Left lung (tissue), 10 donors: ENCODE results near the gene MOB3B. TPM values are rescaled to one million over a fixed set of nuclear protein-coding genes. Genes with fewer than 3 reads are reported as not detected.
A peak's percentile ranks its signal among the peaks of the same experiment; 100 is the strongest.

Experiments
- ATAC-seq: fragments of 200-7000 bp; cut with Tn5 transposase; one replicate; pipeline ENCODE4 v1.9.1; 2020; ENCODE audit warnings: moderate library complexity
- DNase-seq, 4 donors: peaks; one replicate each; pipeline ENCODE4 v3.0.0-alpha.2; 2013 to 2020
- H3K27ac ChIP-seq, 2 donors: fragments of 200-600 bp; sonication (generic) in 1 of 2; one replicate each; pipeline versions ENCODE4 v1.5.0 to v1.8.0; 2020 to 2021
- H3K27me3 ChIP-seq, 2 donors: fragments of 200-600 bp; sonication (generic) in 1 of 2; one replicate each; pipeline versions ENCODE4 v1.5.0 to v1.8.0; 2020 to 2021
- H3K36me3 ChIP-seq, 2 donors: fragments of 200-600 bp; sonication (generic) in 1 of 2; one replicate each; pipeline versions ENCODE4 v1.5.0 to v1.8.0; 2020 to 2021
- H3K4me1 ChIP-seq, 2 donors: fragments of 200-600 bp; one replicate each; pipeline ENCODE4 v1.8.0; 2021
- H3K4me3 ChIP-seq, 2 donors: fragments of 200-600 bp; sonication (generic) in 1 of 2; one replicate each; pipeline versions ENCODE4 v1.5.0 to v1.8.0; 2020 to 2021; ENCODE audit warnings: mild to moderate bottlenecking in 1 of 2
- H3K9me3 ChIP-seq, 2 donors: fragments of 200-600 bp; sonication (generic) in 1 of 2; one replicate each; pipeline versions ENCODE4 v1.5.0 to v1.8.0; 2020 to 2021
- intact Hi-C, 2 donors: fragments of 100-400 bp; cut with DNase I; formaldehyde crosslinking; loops; one replicate each; pipeline versions ENCODE4 v1.11.2 to v1.14.2; 2022
- polyA plus RNA-seq, 6 donors: library from polyadenylated mRNA; unstranded; fragments of 120-200 nt; gene quantifications; one replicate each; pipeline ENCODE4 v1.2.1, GENCODE V29; 2013; ENCODE audit not compliant: insufficient read length in 6 of 6
- total RNA-seq, 2 donors: library from RNA; stranded (reverse); fragmentation: NEBNext Ultra II Directional; extraction: Animal tissue kit (Norgen Biotek cat#: 25700); gene quantifications; one replicate each; pipeline ENCODE4 v1.2.1, GENCODE V29; 2021
- TF ChIP-seq, protein P1 (sequence below), 2 donors: fragments of 200-600 bp; sonication (generic) in 1 of 2; IDR thresholded peaks; one replicate each; pipeline versions ENCODE4 v1.5.0 to v1.8.0; 2021; ENCODE audit warnings: antibody characterized with exemption in 2 of 2
- donor health status: DM: no; HTN: yes; CAD: no.
- donor health status: DM: no; HTN: no; CAD: no.

MOB3B gene
- total and polyA plus RNA-seq, 8 donors = 7.2 to 18.3 (median 15.8) TPM

DNA sequence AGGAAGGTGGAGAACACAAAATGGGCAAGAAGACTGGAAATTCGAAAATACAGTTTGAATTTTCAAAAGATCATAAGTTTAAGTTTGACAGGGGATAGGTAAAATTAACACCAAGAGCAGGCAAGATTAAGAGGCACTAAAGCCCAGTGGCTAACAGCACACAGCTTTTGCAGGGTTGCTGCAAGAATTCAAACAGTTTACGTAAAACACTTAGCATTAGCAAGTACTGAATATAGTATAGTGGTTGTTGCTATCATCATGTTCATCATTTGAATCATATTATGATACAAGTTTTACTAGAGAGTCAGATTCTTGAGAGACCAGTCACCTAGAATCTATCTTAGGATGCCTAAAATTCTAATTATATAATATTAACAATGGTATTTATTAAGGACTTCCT lies 66.8 kb downstream of the MOB3B start:
- no peaks in the 10 kb centered on the region for H3K9me3 ChIP-seq
- H3K4me3 ChIP-seq = no peak overlapping the region
- H3K27ac ChIP-seq = no peak overlapping the region
- H3K27me3 ChIP-seq = no peaks in the 10 kb centered on the region
- TF ChIP-seq, protein P1, sequence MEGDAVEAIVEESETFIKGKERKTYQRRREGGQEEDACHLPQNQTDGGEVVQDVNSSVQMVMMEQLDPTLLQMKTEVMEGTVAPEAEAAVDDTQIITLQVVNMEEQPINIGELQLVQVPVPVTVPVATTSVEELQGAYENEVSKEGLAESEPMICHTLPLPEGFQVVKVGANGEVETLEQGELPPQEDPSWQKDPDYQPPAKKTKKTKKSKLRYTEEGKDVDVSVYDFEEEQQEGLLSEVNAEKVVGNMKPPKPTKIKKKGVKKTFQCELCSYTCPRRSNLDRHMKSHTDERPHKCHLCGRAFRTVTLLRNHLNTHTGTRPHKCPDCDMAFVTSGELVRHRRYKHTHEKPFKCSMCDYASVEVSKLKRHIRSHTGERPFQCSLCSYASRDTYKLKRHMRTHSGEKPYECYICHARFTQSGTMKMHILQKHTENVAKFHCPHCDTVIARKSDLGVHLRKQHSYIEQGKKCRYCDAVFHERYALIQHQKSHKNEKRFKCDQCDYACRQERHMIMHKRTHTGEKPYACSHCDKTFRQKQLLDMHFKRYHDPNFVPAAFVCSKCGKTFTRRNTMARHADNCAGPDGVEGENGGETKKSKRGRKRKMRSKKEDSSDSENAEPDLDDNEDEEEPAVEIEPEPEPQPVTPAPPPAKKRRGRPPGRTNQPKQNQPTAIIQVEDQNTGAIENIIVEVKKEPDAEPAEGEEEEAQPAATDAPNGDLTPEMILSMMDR (IDR thresholded peaks at IDR 0.05) = no peak
- peaks cover 5 to 14% of the 10 kb centered on the region in 2 donors for H3K4me1 ChIP-seq
- intact Hi-C loops = no loop called here
- no peaks in the 10 kb centered on the region for H3K36me3 ChIP-seq
- DNase-seq (no peak), ATAC-seq (no peak)

DNA sequence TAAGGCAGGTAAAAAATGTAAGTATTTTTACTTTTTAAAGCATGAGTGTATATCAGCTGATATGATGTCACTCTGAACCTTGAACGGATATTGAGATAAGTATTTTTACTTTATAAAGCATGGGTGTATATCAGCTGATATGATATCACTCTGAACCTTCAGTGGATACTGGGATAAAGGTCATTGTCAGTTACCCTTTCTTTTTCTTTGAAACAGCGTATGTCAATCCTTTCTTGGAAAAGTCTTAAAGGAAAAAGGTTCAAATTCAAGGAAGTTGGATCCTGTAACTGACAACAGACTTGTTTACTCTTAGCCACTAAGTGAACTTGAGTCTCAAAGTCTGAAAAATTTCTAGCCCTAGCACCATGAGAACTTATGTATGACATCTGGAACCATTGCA lies 67.2 kb downstream of the MOB3B start:
- no peaks in the 10 kb centered on the region for H3K9me3 ChIP-seq
- H3K36me3 ChIP-seq = no peaks in the 10 kb centered on the region
- peaks cover 5 to 14% of the 10 kb centered on the region in 2 donors for H3K4me1 ChIP-seq
- intact Hi-C loops = no loop called here
- H3K27ac ChIP-seq = no peak overlapping the region
- no peak for ATAC-seq
- TF ChIP-seq, protein P1 (IDR thresholded peaks at IDR 0.05) = no peak
- H3K4me3 ChIP-seq = no peak overlapping the region
- no peak for DNase-seq
- no peaks in the 10 kb centered on the region for H3K27me3 ChIP-seq

DNA sequence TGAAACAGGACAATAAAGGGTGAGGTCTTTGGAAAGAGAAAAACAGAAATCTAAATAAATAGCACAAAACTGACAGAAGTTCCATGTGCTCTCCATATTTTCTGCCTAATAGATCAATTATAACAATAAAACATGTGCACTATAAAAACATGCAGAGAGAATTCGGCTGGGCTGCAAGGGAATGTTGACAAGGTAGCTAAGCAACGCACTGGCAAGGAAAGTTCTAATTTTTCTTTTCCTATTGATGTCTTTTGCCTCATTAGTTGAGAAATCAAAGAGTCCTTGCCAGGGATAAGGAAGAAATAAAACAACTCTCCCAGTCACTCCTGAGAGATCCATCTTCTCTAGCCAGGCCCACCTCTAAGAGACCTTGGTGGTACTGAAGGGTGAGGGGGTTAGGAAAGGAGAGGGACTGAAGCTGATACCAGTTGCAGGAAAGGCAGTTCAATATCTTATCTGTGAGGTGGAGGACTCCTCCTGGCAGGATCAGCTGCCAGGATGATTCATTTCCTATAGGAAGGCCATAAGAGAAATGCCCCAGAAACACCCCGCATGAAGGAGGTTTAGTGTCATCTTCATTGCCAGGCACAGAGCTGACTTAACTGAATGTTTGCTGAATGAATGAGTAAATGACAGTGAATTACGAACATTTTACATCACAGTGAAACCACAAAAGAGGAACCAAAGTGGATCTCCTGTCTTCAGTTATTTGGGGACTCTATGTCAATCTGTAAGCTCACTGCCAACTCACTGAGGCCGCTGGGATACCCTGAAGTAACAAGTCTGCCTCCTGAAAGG lies 69.2 kb downstream of the MOB3B start:
- H3K4me1 ChIP-seq = peaks cover 5 to 14% of the 10 kb centered on the region in 2 donors
- no peak overlapping the region for H3K4me3 ChIP-seq
- ATAC-seq (peak; percentile 75), DNase-seq (peak in 2 of 4 donors; percentile 71 to 76)
- H3K27me3 ChIP-seq = no peaks in the 10 kb centered on the region
- TF ChIP-seq, protein P1 (IDR thresholded peaks at IDR 0.05) = no peak
- H3K9me3 ChIP-seq = no peaks in the 10 kb centered on the region
- peak overlapping the region; percentile 39 to 40 for H3K27ac ChIP-seq
- H3K36me3 ChIP-seq = no peaks in the 10 kb centered on the region
- intact Hi-C loops = no loop called here

DNA sequence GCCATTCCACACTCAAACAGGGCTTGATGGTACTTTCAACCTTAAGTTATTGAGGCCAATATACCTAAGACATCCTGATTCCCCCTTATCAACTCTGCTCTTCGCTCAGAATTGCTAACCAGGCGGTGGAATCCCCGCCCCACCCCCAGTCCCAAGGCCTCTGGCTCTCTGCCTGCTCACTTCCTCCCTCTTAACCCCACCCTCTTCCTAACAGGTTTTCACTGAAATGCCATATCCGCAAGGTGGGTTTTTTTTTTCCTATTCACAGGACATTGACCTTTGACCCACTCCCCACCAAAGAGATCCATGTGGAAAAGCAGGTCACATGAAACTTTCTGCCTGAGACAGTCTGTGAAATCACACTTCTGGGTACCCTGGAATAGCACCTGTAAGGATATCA lies 72.2 kb downstream of the MOB3B start:
- intact Hi-C loops = no loop called here
- H3K36me3 ChIP-seq = no peaks in the 10 kb centered on the region
- H3K9me3 ChIP-seq = no peaks in the 10 kb centered on the region
- no peak overlapping the region for H3K27ac ChIP-seq
- no peak for DNase-seq
- H3K4me3 ChIP-seq = no peak overlapping the region
- H3K27me3 ChIP-seq = no peaks in the 10 kb centered on the region
- ATAC-seq = no peak
- peaks cover 5 to 14% of the 10 kb centered on the region in 2 donors for H3K4me1 ChIP-seq
- TF ChIP-seq, protein P1 (IDR thresholded peaks at IDR 0.05) = no peak

DNA sequence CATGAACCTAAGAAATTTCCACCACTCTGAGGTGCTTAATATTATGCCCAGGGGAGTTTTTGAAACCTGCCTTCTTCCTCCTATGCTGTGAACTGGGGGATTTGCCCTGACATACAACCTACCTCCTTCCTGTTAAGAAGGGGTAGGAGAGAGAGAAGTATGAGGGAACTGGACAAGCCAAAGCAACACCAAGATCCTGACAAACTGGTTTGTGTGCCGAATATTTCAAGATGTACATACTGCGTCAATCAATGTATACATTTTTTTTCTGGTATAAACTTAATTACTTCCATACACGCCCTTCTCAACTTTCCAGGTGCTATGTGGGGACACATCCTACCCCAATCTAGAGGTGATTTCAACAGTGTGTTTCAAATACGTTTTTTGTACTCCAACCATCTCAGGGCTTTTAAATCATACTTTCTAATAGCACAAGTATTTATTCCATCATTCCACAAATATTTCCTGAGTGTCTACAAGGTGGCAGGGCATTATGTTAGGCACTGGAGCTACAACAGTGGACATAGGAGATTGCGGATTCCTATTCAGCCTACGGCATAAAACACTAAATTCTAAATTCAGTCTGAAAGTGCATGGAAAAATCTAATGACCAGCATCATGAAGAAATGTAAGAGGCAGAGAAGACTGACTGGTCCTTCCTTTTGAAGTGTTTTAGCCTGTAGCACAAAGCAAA lies 75.6 kb downstream of the MOB3B start:
- no peak overlapping the region for H3K27ac ChIP-seq
- H3K9me3 ChIP-seq = no peaks in the 10 kb centered on the region
- peak in 1 of 4 donors; percentile 39 for DNase-seq
- no peak for ATAC-seq
- intact Hi-C loops = no loop called here
- H3K36me3 ChIP-seq = no peaks in the 10 kb centered on the region
- H3K27me3 ChIP-seq = no peaks in the 10 kb centered on the region
- no peak overlapping the region for H3K4me3 ChIP-seq
- TF ChIP-seq, protein P1 (IDR thresholded peaks at IDR 0.05) = no peak
- H3K4me1 ChIP-seq = no peaks in the 10 kb centered on the region
